ENCODE measurements around the gene AGT.
"Not testable (repeated sequence)": the region's sequence is repeated elsewhere in the genome, so short reads cannot be mapped to it uniquely, and the experiment has no call there.

Gene AGT

DNA sequence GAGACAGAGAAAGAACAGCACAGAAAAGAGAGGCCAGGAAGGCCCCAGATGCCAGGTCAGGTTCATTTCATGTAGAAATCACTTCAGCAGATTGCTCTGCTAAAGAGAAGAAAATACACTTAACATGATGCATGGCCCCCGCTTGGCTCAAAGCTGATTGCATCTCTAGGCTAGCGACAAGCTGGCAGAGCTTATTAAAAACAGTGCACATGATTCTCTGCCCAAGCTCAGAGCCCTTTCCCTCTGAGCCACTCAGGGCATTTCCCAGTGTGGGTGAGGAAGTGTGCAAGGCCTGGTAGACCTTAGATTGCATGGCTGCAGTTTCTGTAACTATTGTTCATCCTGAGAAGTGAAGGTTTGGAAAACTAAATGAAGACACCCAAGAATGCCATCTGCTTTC is 30.0 kb upstream of the AGT start:
- no peak for DNase-seq

- no peak for DNase-seq
Measured at GRCh38 chr1:230739564-230740290, 25.8 kb upstream of the AGT start.

DNA sequence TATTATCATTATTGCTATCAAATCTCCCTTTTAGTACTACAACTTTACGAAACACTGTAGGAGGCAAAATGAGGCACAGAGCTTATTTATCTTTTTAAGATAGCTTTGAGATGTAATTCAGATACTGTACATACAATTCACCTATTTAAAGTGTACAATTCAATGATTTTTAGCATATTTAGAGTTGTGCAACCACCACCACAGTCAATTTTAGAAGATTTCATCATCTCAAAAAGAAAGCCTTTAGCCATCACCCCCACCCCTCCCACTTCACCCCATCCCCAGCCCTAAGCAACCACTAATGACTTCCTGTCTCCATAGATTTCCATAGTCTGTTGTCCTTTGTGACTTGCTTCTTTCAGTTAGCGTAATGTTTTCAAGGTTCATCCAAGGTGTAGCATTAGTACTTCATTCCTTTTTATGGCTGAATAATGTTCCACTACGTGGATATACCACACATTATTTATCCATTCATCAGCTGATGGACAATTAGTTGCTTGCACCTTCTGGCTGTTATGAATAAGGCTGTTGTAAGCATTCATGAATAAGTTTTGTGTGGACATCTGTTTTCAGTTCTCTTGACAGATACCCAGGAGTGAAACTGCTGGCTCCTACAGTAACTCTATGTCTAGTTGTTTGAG is 23.8 kb upstream of the AGT start:
- no peak for DNase-seq

DNA sequence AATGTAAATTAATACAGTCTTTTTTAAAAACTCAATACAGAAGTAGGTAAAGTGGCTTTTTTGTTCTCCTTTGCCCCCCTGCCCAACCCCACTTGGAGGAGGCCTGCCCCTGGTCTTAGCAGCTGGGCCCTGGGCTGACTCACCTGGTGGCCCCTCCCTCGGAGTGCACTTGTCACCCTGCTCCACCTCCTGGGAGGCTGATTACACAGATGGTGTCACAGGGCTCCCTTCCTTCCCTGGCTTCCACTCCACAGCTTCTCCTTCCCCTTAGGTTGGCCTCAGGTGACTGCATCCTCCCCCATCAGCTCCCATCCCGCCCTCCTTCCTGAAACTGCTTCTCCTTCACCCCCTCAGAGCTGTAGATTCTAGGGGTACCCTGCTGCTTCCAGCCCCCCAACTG is 21.5 kb upstream of the AGT start:
- no peak for DNase-seq

- no peak for DNase-seq
Measured at GRCh38 chr1:230730977-230731376, 17.1 kb upstream of the AGT start.

DNA sequence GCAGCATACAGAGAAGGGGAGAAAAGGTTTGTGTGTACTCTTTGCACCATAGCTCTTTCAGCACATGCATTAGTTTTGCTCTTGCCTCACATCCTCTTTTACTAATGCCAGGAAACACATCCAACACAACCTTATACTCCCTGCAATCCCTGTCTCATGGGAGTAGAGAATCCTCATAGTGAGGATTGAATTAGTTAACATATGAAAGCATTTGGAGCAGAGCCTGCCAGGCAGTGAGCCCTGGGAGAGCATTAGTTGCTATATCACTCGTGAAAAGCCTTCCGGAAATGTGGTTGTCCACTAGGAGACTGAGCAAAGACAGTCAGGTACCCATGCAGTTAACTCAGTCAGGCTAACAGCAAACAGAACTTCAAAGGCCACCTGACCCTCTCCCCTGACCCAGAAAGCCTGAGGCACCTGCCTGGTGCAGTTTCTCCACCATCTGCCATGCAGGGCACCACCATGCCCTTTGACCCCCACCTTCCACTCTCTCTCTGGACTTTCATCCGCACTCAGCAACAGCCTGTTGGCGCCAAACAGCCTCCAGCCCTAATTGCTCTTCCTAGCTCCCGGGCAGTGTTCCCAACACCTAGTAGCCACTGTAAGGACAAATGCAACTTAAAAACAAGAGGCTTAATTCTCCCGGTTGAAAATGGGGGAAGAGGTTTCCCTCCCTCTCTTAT is 14.9 kb upstream of the AGT start:
- no peak for DNase-seq

- DNase-seq = no peak
Measured at GRCh38 chr1:230725256-230726012, 11.5 kb upstream of the AGT start.

- DNase-seq = not testable (repeated sequence)
Measured at GRCh38 chr1:230721849-230722522, 8.1 kb upstream of the AGT start.

- no peak for DNase-seq
Measured at GRCh38 chr1:230717251-230717650, 3.3 kb upstream of the AGT start.

DNA sequence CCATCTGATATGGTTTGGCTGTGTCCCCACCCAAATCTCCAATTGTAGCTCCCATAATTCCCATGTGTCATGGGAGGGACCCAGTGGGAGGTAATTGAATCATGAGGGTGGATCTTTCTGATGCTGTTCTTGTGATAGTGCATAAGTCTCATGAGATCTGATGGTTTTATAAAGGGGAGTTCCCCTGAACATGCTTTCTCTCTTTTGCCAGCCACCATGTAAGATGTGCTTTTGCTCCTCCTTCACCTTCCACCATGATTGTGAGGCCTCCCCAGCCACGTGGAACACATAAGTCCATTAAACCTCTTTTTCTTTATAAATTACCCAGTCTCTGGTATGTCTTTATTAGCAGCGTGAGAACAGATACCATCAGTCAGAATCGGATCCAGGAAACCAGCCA is 2.5 kb upstream of the AGT start:
- DNase-seq = not testable (repeated sequence)

DNA sequence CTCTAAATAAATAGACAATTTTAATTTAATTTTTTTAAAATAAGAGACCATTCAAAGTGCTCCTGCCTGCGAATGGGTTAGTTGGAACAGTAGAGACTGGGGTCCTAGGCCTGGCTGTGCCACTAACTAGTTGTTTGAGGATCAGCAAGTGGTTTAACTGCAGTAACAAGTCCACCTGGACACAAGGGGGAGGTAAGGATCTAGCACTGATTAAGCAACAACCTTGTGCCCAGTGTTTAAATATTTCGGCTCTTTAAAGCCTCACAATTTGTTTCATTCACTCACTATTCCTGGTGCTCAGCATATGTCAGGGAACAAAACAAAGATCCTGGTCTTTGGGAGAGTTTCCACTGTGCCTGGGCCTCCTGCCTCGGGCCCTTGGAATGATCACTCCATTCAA is 1.6 kb upstream of the AGT start:
- no peak for DNase-seq

GRCh38 chr1:230713547-230713914 is 391 bp downstream of the AGT start:
- no peak for DNase-seq

GRCh38 chr1:230713138-230713537 is 784 bp downstream of the AGT start:
- DNase-seq = no peak

DNA sequence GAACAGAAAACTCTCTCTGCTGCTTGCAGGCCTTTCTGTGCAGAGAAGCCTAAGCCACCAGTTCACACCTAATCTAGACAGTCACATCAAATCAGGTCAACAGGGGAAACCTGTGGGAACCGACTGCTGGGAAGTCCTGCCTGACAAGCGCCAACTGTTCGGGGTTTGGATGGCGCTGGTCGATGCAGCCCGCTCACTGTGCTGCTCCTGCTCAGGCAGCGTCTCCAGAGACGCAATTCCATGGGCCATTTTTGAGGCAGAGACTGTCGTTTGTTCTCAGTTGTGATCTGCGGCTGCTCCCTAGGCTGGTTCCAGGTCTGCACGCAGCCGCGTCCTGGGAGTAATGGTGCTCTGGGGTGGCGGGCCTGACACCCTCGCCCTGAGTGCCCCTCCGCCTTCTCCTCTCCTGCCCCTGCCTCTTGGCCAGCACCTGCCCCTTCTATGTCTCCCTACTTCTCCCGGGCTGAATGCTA is 1.4 kb downstream of the AGT start:
- no peak for DNase-seq

DNA sequence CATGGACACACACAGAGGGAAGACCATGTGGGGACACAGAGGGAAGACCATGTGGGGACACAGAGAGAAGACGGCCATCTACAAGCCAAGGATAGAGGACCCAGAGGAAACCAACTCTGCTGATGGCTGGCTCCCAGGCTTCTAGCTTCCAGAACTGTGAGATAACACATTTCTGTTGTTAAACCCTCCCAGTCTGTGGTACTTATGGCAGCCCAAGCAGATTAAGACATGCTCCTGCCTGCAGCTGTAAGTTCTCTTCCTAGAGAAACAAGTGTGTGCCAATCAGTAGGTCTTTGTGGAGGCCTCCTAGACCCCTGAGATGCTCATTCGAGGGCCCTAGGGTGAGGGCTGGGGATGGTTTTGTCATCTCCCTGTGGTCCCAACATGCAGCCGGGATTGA is 2.7 kb downstream of the AGT start:
- DNase-seq = no peak

- no peak for DNase-seq
Measured at GRCh38 chr1:230710543-230710904, 3.4 kb downstream of the AGT start.

- DNase-seq = no peak
Measured at GRCh38 chr1:230709619-230710542, 4.0 kb downstream of the AGT start.

DNA sequence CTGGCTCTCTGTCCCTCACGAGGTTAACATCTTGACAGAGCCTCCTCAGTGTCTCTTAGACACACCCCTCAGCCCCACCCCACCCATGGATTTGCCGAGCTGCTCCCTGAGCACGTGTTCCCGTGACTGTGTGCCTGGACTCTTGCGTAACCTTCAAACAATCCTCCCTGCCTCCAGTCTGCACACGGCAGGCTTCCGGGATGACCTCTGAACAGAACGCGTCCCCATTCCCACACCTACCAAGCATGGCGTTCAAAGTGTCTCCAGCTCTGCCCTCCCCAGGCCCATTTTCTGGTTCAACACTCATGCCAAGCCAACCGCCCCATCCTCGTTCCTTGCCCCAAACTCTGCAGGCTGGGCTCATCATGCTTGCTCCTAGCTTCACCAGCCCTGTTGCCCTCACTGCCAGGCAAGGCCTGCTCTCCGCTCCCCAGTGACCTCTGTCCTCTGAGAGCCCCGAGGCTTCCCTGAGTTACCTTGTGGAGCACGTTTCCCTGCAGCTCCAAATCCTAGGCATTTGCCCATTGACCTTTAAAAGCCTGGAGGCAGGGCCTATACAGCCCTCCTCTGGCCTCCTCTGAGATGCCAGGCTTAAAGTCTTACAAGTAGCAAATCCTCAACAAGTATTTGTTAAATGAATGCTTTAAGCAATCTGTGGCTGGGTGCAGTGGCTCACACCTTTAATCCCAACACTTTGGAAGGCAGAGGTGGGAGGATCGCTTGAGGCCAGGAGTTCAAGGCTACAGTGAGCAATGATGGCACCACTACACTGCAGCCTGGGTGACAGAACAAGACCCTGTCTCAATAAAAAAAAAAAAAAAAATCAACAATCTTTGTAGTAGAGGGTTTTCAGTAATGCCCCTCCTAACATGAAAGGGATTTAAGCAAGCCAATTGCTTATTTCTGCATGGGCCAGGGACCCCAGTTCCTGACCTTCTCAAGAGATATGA is 5.0 kb downstream of the AGT start:
- no peak for DNase-seq

DNA sequence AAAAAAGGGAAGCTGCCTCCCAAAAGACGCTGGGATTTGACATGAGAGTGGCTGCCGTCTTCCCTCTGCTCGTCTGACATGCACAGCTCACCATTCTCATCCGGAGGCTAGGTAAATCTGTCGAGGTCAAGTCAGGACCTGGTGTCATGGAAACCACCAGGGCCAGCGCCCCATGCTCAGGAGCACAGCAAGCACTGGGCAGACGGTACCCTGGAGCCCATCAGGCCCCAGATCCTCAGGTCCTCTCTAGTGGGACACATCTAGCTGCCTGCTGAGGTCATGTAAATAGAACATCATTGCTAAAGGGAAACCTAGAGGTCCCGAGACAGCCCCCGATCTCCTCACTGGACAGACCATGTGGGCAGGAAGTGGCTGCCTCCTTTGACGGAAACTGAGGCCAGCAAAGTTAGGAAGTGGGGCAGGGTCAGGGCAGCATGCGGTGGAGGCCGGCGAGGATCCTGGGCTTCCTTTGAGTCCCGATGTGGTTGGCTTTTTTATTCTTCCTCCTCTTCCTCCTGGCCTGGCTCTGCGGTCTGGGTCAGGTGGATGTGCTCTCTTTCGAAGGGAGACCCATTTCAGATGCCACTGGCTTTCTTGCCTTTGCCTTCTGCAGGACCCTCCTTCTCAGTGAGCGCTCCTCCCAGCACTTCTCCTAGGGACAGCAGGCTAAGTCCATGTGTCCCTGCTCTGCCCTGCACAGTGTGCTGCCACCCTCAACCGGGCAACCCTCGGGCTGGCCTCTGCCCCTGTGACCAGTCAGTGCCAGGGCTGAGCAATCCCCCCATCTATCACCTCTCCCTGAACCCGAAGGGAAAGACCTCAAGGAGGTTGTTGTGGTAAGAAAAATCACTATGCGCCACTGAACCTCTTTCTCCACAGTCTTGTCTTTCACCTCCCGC is 5.9 kb downstream of the AGT start:
- no peak for DNase-seq

Measured in NCI-H1048 (cell line).